ENCODE measurements around the gene RBBP7.

DNA sequence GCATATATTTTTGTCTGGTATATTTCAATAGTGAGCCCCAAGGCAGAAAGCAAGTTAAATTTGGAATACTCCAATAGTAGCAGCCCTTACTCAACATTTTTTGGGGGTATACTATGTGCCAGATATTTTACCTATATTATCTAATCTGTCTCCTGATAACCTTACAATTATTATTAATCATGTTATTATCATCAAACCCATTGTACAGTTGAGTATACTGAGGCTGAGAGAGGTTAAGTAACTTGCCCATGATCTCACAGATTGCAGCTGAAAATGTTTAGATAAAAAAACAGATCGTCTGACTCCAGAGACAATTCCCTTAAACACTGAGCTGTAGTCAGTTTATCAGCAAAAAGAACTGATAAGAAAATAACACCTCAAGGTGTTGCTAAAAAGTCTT lies 6.5 kb upstream of the RBBP7 start:
- no peak for TF ChIP-seq CTCF (IDR thresholded peaks at IDR 0.05 in 2 of 3, conservative IDR thresholded peaks at IDR 0.05 in 1 of 3; ENCODE audit: borderline replicate concordance in 1 of 3, insufficient read depth in 1 of 3, low read depth in 2 of 3, low read length in 2 of 3)
- TF ChIP-seq CEBPB (IDR thresholded peaks at IDR 0.05; ENCODE audit: low read depth): no peak
- no peak for TF ChIP-seq REST (IDR thresholded peaks at IDR 0.05; ENCODE audit: low read depth)
- TF ChIP-seq RAD21 (IDR thresholded peaks at IDR 0.05; ENCODE audit: low read depth): no peak
- TF ChIP-seq EZH2 (IDR thresholded peaks at IDR 0.05): no peak
- TF ChIP-seq, protein P1, sequence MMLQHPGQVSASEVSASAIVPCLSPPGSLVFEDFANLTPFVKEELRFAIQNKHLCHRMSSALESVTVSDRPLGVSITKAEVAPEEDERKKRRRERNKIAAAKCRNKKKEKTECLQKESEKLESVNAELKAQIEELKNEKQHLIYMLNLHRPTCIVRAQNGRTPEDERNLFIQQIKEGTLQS (IDR thresholded peaks at IDR 0.05): no peak
- TF ChIP-seq POLR2A (IDR thresholded peaks at IDR 0.05; ENCODE audit: borderline replicate concordance, extremely low read depth, insufficient read depth, insufficient read length): no peak
- TF ChIP-seq EZH2phosphoT487 (IDR thresholded peaks at IDR 0.05; ENCODE audit: borderline replicate concordance): no peak
- TF ChIP-seq, protein P2, sequence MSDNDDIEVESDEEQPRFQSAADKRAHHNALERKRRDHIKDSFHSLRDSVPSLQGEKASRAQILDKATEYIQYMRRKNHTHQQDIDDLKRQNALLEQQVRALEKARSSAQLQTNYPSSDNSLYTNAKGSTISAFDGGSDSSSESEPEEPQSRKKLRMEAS (IDR thresholded peaks at IDR 0.05): no peak
- no peak for TF ChIP-seq POLR2AphosphoS5 (IDR thresholded peaks at IDR 0.05; ENCODE audit: low read depth, low read length)
- no peak for TF ChIP-seq JUND (IDR thresholded peaks at IDR 0.05)

Data from HCT116 (cell line).